Liver (tissue), 9 donors: ENCODE data around the gene NOCT. TPM values are rescaled to one million over a fixed set of nuclear protein-coding genes. Genes with fewer than 3 reads are reported as not detected.
A peak's percentile ranks its signal among the peaks of the same experiment; 100 is the strongest.
"Not testable (repeated sequence)": the region's sequence is repeated elsewhere in the genome, so short reads cannot be mapped to it uniquely, and the experiment has no call there.

Source experiments
- DNase-seq: peaks from one replicate; pipeline ENCODE4 v3.0.0-alpha.2; 2017; ENCODE audit warnings: low spot score
- H3K27ac ChIP-seq, 2 donors: one replicate each; pipeline ENCODE4 v1.7.0; 2013; ENCODE audit warnings: inconsistent platforms in 2 of 2, low read length in 2 of 2, control low read depth in 1 of 2, low read depth in 1 of 2, mild to moderate bottlenecking in 1 of 2
- H3K27me3 ChIP-seq, 4 donors: one replicate each; pipeline versions ENCODE4 v1.6.1 to v1.7.0; 2013; ENCODE audit warnings: low read length in 3 of 4, inconsistent platforms in 1 of 4, mild to moderate bottlenecking in 1 of 4, moderate library complexity in 1 of 4; ENCODE audit not compliant: control insufficient read depth in 4 of 4, insufficient read depth in 4 of 4
- H3K36me3 ChIP-seq, 4 donors: one replicate each; pipeline versions ENCODE4 v1.6.1 to v1.7.0; 2013; ENCODE audit warnings: low read length in 3 of 4, mild to moderate bottlenecking in 3 of 4, low read depth in 1 of 4, moderate library complexity in 1 of 4; ENCODE audit not compliant: control insufficient read depth in 4 of 4, insufficient read depth in 3 of 4
- H3K4me1 ChIP-seq, 4 donors: one replicate each; pipeline versions ENCODE4 v1.6.1 to v1.7.0; 2013; ENCODE audit warnings: low read length in 3 of 4, mild to moderate bottlenecking in 3 of 4, moderate library complexity in 1 of 4; ENCODE audit not compliant: control insufficient read depth in 4 of 4, insufficient read depth in 4 of 4
- H3K4me3 ChIP-seq, 3 donors: one replicate each; pipeline versions ENCODE4 v1.6.1 to v1.7.0; 2013; ENCODE audit warnings: low read length in 3 of 3, control low read depth in 1 of 3, low read depth in 1 of 3, mild to moderate bottlenecking in 1 of 3
- H3K9ac ChIP-seq, 2 donors: one replicate each; pipeline ENCODE4 v1.7.0; 2013; ENCODE audit warnings: low read length in 2 of 2, mild to moderate bottlenecking in 2 of 2, moderate library complexity in 2 of 2, control low read depth in 1 of 2, low read depth in 1 of 2
- H3K9me3 ChIP-seq, 4 donors: one replicate each; pipeline versions ENCODE4 v1.6.1 to v1.7.0; 2013; ENCODE audit warnings: low read length in 3 of 4; ENCODE audit not compliant: control insufficient read depth in 4 of 4
- EGR1 ChIP-seq, 2 donors: IDR thresholded peaks; 2 replicates each; pipeline ENCODE4 v1.6.1; 2016 to 2018; ENCODE audit warnings: antibody characterized with exemption in 2 of 2, low read depth in 2 of 2
- FOXA2 ChIP-seq: IDR thresholded peaks from 2 replicates; pipeline ENCODE4 v1.6.1; 2016; ENCODE audit warnings: antibody characterized with exemption
- HNF4A ChIP-seq, 2 donors: conservative IDR thresholded peaks; 2 replicates each; pipeline ENCODE4 v1.6.1; 2016; ENCODE audit warnings: antibody characterized with exemption in 2 of 2, mild to moderate bottlenecking in 2 of 2
- HNF4G ChIP-seq: IDR thresholded peaks from 2 replicates; pipeline ENCODE4 v1.6.1; 2016; ENCODE audit warnings: antibody characterized with exemption
- JUND ChIP-seq, 2 donors: IDR thresholded peaks; 2 replicates each; pipeline ENCODE4 v1.6.1; 2016; ENCODE audit warnings: antibody characterized with exemption in 2 of 2
- NR2F2 ChIP-seq: IDR thresholded peaks from 2 replicates; pipeline ENCODE4 v1.6.1; 2016; ENCODE audit warnings: antibody characterized with exemption
- RAD21 ChIP-seq, 2 donors: IDR thresholded peaks; 2 replicates each; pipeline ENCODE4 v1.6.1; 2016; ENCODE audit warnings: antibody characterized with exemption in 2 of 2, mild to moderate bottlenecking in 2 of 2
- RXRA ChIP-seq, 2 donors: IDR thresholded peaks; 2 replicates each; pipeline ENCODE4 v1.6.1; 2017 to 2018; ENCODE audit warnings: antibody characterized with exemption in 2 of 2, mild to moderate bottlenecking in 1 of 2
- SP1 ChIP-seq: IDR thresholded peaks from 2 replicates; pipeline ENCODE4 v1.6.1; 2018; ENCODE audit warnings: antibody characterized with exemption, mild to moderate bottlenecking
- TAF1 ChIP-seq: conservative IDR thresholded peaks from 2 replicates; pipeline ENCODE4 v1.6.1; 2016; ENCODE audit warnings: antibody characterized with exemption, mild to moderate bottlenecking
- WGBS: extraction: QIAGEN DNeasy Blood & Tissue Kit; methylation state at CpG from one replicate; pipeline ENCODE4 v1.1.7; 2013; 5-methylcytosine and 5-hydroxymethylcytosine counted together
- polyA plus RNA-seq, 2 donors: library from polyadenylated mRNA; stranded (reverse) in 1 of 2; unstranded in 1 of 2; fragments of 200-250 nt in 1 of 2; fragments of >200 nt in 1 of 2; fragmentation: Nextera tagmentation in 1 of 2; extraction: Ambion mirVana in 1 of 2; gene quantifications; one replicate each; pipeline versions ENCODE4 v1.2.1 to v1.2.3, GENCODE V29; 2013 to 2015
- total RNA-seq, 2 donors: library from RNA; depleted of rRNA; stranded (reverse); fragments of >200 nt; gene quantifications; one replicate each; pipeline ENCODE4 v1.2.3, GENCODE V29; 2014
- TF ChIP-seq, protein P1 (sequence below): IDR thresholded peaks from 2 replicates; pipeline ENCODE4 v1.6.1; 2016; ENCODE audit warnings: antibody characterized with exemption
- TF ChIP-seq, protein P2 (sequence below): IDR thresholded peaks from 2 replicates; pipeline ENCODE4 v1.6.1; 2016; ENCODE audit warnings: antibody characterized with exemption
- TF ChIP-seq, protein P3 (sequence below): IDR thresholded peaks from 2 replicates; pipeline ENCODE4 v1.6.1; 2016; ENCODE audit warnings: antibody characterized with exemption, mild to moderate bottlenecking
- donor health status: healthy.
- donor health status: healthy.
- donor health status: healthy.
- donor health status: healthy.
- donor health status: healthy.

The NOCT gene
- total and polyA plus RNA-seq, 4 donors: 2.8 to 11.9 (median 4.3) TPM

DNA sequence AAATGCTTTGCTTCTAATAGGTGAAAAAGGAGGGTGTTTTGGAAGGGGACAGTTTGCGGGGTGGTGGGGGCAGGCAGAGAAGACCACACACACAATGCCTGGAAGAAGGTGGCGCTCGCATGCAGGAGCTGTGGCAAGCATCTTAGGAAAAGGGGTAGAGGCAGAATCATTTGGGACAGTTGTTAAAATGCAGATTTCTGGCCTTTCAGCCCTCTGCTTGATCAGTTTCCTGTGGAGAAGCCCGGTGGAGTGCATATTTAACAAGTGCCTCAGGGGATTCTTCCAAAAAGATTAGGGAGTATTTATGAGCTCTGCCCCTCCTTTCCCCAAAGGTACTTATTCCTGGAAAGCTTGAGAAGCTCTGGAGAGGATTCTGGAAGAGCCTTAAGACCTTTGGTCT, 4.8 kb downstream of the NOCT start:
- no peak for DNase-seq
- Histone ChIP-seq H3K4me3 (no peak overlapping the region), H3K36me3 (peaks cover 0 to 3% (median 0%) of the 10 kb centered on the region in 4 donors), H3K9me3 (no peaks in the 10 kb centered on the region), H3K27ac (peak overlapping the region in 1 of 2 donors; percentile 34), H3K27me3 (no peaks in the 10 kb centered on the region), H3K4me1 (peaks cover 12 to 31% (median 25%) of the 10 kb centered on the region in 4 donors), H3K9ac (no peak overlapping the region)
- TF ChIP-seq HNF4G (no peak), NR2F2 (no peak), HNF4A (conservative IDR thresholded peaks at IDR 0.05) (no peak), JUND (IDR thresholded peaks at IDR 0.05) (no peak), FOXA2 (no peak), SP1 (no peak), TAF1 (no peak), RAD21 (IDR thresholded peaks at IDR 0.05) (no peak), RXRA (IDR thresholded peaks at IDR 0.05) (no peak), EGR1 (IDR thresholded peaks at IDR 0.05; ENCODE audit: low read depth in 2 of 2) (no peak)
- TF ChIP-seq, protein P1, sequence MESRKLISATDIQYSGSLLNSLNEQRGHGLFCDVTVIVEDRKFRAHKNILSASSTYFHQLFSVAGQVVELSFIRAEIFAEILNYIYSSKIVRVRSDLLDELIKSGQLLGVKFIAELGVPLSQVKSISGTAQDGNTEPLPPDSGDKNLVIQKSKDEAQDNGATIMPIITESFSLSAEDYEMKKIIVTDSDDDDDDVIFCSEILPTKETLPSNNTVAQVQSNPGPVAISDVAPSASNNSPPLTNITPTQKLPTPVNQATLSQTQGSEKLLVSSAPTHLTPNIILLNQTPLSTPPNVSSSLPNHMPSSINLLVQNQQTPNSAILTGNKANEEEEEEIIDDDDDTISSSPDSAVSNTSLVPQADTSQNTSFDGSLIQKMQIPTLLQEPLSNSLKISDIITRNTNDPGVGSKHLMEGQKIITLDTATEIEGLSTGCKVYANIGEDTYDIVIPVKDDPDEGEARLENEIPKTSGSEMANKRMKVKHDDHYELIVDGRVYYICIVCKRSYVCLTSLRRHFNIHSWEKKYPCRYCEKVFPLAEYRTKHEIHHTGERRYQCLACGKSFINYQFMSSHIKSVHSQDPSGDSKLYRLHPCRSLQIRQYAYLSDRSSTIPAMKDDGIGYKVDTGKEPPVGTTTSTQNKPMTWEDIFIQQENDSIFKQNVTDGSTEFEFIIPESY: no peak
- TF ChIP-seq, protein P2, sequence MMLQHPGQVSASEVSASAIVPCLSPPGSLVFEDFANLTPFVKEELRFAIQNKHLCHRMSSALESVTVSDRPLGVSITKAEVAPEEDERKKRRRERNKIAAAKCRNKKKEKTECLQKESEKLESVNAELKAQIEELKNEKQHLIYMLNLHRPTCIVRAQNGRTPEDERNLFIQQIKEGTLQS: no peak
- 84% methylated on average over 4 of the region's 4 CpGs for WGBS

DNA sequence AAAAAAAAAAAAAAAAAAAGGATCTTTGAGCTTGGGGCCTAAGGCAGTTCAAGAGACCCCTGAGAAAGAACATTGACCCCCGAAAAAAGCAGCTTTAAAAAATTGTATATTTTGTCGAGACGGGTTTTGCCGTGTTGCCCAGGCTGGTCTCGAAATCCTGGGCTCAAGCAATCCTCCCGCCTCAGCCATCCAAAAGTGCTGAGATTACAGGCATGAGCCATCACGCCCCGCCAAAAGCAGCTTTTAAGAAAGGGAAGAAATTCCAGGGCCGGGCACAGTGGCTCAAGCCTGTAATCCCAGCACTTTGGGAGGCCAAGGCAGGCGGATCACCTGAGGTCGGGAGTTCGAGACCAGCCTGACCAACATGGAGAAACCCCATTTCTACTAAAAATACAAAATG, 5.5 kb downstream of the NOCT start:
- not testable (repeated sequence) for H3K36me3 ChIP-seq, DNase-seq, H3K9me3 ChIP-seq, H3K27me3 ChIP-seq, H3K9ac ChIP-seq, H3K4me3 ChIP-seq, H3K27ac ChIP-seq
- peaks cover 12 to 31% (median 25%) of the 10 kb centered on the region in 4 donors for H3K4me1 ChIP-seq
- 97% methylated on average over 12 of the region's 12 CpGs for WGBS

DNA sequence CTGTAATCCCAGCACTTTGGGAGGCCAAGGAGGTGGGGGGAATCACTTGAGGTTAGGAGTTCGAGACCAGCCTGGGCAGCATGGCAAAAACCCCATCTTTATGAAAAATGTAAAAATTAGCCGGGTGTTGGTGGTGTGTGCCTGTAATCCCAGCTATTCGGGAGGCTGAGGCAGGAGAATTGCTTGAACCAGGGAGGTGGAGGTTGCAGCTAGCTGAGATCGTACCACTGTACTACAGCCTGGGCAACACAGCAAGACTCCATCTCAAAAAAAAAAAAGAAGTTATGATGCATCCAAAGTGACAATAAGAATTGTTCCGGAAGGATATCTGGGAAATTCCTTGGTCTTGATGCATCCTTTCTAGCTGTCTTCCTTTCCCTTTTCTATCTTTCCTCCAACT, 7.3 kb downstream of the NOCT start:
- no peaks in the 10 kb centered on the region for H3K27me3 ChIP-seq
- TF ChIP-seq EGR1 (IDR thresholded peaks at IDR 0.05; ENCODE audit: low read depth in 2 of 2): no peak
- TF ChIP-seq, protein P3, sequence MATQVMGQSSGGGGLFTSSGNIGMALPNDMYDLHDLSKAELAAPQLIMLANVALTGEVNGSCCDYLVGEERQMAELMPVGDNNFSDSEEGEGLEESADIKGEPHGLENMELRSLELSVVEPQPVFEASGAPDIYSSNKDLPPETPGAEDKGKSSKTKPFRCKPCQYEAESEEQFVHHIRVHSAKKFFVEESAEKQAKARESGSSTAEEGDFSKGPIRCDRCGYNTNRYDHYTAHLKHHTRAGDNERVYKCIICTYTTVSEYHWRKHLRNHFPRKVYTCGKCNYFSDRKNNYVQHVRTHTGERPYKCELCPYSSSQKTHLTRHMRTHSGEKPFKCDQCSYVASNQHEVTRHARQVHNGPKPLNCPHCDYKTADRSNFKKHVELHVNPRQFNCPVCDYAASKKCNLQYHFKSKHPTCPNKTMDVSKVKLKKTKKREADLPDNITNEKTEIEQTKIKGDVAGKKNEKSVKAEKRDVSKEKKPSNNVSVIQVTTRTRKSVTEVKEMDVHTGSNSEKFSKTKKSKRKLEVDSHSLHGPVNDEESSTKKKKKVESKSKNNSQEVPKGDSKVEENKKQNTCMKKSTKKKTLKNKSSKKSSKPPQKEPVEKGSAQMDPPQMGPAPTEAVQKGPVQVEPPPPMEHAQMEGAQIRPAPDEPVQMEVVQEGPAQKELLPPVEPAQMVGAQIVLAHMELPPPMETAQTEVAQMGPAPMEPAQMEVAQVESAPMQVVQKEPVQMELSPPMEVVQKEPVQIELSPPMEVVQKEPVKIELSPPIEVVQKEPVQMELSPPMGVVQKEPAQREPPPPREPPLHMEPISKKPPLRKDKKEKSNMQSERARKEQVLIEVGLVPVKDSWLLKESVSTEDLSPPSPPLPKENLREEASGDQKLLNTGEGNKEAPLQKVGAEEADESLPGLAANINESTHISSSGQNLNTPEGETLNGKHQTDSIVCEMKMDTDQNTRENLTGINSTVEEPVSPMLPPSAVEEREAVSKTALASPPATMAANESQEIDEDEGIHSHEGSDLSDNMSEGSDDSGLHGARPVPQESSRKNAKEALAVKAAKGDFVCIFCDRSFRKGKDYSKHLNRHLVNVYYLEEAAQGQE: no peak
- TF ChIP-seq RXRA (IDR thresholded peaks at IDR 0.05): no peak
- DNase-seq: no peak
- WGBS: 100% methylated on average over 5 of the region's 5 CpGs
- no peak overlapping the region for H3K27ac ChIP-seq
- H3K4me1 ChIP-seq: peaks cover 13 to 35% (median 25%) of the 10 kb centered on the region in 4 donors
- peaks cover 0 to 1% (median 0%) of the 10 kb centered on the region in 4 donors for H3K36me3 ChIP-seq
- H3K4me3 ChIP-seq: no peak overlapping the region
- H3K9me3 ChIP-seq: no peaks in the 10 kb centered on the region
- H3K9ac ChIP-seq: no peak overlapping the region
